ENCODE data around the gene ANK3.

Gene ANK3

DNA sequence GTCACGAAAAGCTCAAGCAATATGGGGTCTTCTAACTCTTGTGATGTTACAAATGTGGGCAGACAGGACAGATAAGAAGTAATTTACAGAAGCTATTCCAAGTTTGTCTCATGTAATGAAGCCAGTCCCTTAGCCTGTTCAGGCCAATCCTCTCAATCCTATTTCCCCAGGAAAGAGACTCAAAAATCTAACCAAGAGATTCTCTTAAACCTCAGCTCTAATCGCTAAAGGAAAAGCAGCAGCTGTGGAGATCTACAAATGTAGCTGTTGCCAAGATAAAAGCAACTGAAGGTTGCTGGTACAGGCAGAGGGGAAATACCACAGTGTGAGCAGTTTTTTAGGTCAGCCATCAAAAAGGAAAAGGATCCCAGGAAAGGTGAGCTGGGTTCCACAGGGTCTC lies 39.3 kb downstream of the ANK3 start:
- DNase-seq (ENCODE audit: low read depth), result no peak
- H3K4me3 ChIP-seq (ENCODE audit: low read length), result no peak overlapping the region
- TF ChIP-seq, protein P1, sequence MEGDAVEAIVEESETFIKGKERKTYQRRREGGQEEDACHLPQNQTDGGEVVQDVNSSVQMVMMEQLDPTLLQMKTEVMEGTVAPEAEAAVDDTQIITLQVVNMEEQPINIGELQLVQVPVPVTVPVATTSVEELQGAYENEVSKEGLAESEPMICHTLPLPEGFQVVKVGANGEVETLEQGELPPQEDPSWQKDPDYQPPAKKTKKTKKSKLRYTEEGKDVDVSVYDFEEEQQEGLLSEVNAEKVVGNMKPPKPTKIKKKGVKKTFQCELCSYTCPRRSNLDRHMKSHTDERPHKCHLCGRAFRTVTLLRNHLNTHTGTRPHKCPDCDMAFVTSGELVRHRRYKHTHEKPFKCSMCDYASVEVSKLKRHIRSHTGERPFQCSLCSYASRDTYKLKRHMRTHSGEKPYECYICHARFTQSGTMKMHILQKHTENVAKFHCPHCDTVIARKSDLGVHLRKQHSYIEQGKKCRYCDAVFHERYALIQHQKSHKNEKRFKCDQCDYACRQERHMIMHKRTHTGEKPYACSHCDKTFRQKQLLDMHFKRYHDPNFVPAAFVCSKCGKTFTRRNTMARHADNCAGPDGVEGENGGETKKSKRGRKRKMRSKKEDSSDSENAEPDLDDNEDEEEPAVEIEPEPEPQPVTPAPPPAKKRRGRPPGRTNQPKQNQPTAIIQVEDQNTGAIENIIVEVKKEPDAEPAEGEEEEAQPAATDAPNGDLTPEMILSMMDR (conservative IDR thresholded peaks at IDR 0.05; ENCODE audit: low read depth, low read length), result no peak

DNA sequence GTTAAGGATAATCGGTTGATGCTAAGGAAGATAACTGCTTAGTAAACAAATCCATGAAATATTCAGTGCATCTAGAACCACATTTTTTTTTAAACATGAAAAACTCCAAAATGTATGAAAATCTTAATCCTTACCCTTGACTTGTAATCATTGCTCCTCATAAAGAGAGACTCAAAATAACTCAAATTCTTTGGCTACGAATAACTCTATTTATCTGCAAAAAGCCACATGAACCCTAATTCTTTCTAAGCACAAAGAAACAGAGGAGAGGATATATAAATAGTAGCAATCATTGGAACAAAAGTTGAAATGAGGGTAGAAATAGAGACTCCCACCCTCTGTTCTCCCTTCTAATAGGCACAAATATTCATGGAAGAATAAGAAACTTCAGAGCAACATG lies 40.2 kb downstream of the ANK3 start:
- no peak for DNase-seq (ENCODE audit: low read depth)
- no peak overlapping the region for H3K4me3 ChIP-seq (ENCODE audit: low read length)
- TF ChIP-seq, protein P1 (conservative IDR thresholded peaks at IDR 0.05; ENCODE audit: low read depth, low read length), result no peak

DNA sequence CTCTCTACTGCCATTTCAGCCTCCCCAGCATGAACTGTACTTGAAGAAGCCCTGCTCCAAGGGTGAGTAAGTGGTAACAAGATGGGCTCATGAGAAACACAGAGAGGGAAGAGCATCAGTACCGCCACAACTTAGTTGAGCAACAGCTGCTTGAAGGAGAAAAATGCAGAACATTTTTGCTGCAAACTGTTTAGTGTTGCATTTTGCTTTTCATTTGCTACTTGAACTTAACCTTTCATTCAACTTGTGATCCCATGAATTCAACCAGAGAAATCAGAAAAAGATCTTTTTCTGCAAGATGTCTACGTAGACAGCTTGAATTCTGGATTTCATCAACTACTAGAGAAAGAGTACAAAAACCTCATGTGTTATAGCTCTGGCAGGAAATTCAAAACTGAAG lies 40.7 kb downstream of the ANK3 start:
- H3K4me3 ChIP-seq (ENCODE audit: low read length), result no peak overlapping the region
- TF ChIP-seq, protein P1 (conservative IDR thresholded peaks at IDR 0.05; ENCODE audit: low read depth, low read length), result no peak
- DNase-seq (ENCODE audit: low read depth), result no peak

DNA sequence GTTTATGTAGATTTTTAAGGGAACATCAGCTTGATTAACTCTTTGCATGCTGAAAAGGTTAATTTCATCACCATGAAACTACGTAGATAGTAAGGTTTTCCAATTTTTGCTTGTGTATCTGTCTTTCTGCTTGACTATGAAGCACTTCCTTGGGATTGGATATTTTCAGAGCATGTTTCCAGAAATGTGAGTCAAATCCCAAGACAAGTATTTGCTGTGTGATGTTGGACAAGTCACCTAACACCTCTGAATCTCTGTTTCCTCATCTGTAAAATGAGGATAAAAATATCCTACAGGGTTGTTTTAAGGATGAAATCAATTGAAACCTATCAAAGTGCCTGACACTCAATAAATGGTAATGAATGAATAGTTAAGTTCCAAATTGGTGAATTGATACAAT lies 42.4 kb downstream of the ANK3 start:
- H3K4me3 ChIP-seq (ENCODE audit: low read length), result no peak overlapping the region
- TF ChIP-seq, protein P1 (conservative IDR thresholded peaks at IDR 0.05; ENCODE audit: low read depth, low read length), result no peak
- no peak for DNase-seq (ENCODE audit: low read depth)

DNA sequence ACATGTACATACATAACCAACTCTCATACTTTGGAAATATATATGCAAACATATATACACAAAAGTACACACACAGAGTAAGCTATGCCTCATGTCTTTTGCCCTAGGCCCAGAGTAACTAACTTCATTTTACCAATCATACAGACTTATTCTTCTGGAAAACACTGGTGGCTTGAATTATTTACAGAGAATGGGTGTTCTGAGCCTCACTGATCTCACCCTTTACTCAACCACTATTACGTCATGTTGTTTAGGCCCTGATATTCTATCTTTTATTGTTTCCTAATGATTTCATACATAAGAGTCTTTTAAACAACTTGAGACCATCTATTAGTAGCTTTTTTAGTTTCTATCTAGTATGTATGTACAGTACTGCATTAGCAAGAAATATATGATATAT lies 43.0 kb downstream of the ANK3 start:
- TF ChIP-seq, protein P1 (conservative IDR thresholded peaks at IDR 0.05; ENCODE audit: low read depth, low read length), result no peak
- DNase-seq (ENCODE audit: low read depth), result no peak
- no peak overlapping the region for H3K4me3 ChIP-seq (ENCODE audit: low read length)

DNA sequence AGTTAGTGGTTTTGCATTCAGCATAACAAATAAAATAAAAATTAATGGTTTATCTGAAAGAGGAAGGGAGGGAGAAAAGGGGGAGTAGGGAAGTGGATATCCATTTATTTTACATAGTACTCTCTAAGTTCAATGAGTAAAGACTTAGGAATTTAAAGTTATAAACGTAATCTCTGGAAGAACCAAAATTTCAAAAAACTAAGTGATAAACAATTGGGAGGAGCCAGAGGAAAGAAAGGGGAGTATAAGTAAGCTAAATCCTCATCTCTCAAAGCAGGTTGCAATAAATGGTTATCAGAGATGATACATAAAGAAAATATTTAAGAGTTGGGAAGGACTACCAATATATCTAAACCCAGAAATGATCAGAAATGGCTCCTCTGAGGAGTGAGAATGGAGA lies 46.4 kb downstream of the ANK3 start:
- no peak overlapping the region for H3K4me3 ChIP-seq (ENCODE audit: low read length)
- TF ChIP-seq, protein P1 (conservative IDR thresholded peaks at IDR 0.05; ENCODE audit: low read depth, low read length), result no peak
- no peak for DNase-seq (ENCODE audit: low read depth)

DNA sequence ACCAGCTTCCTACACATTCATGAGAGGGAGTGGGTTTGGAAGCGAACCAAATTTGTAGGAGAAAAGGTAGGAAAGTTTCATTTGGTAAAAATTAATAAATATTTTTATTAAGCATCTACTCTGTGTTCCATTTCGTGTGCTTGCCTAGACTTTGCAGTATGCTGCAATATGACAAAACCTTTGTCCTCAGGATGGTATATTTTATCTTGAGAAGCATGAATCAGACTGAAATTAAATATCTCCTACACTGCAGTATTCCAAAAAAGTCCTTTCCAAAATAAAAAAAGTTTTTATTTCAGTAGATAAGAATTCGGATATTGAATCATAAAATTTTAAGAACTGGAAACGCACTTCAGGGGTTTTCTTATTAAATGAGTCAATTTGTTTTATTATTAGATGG lies 47.7 kb downstream of the ANK3 start:
- no peak for DNase-seq (ENCODE audit: low read depth)
- no peak overlapping the region for H3K4me3 ChIP-seq (ENCODE audit: low read length)
- TF ChIP-seq, protein P1 (conservative IDR thresholded peaks at IDR 0.05; ENCODE audit: low read depth, low read length), result no peak
